A204.1 (cell line): ENCODE measurements around the gene RALGPS2.

ENCODE experiments used
- FAIRE-seq: peaks from 2 replicates; lab custom pipeline; 2012; peaks lifted over from hg19 to GRCh38; lab: Jason Lieb, UNC

RALGPS2 gene

DNA sequence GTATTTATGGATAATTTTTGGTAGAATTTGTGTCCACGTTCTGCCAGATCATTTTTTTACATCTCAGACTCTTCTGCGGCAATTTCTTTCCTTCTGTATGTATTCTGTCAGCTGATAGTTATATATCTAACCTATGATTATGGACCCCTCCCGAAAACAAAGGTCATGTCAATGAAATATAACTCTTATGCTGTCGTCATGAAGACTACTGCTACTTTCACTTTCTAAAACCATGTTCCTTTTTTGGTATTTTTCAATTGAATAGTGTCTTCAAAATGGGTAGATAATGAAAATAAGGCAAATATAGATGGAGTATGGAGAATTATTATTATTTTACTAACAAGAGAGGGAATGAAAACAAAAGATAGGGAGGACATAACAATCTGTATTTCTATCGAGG is 142.6 kb downstream of the RALGPS2 start:
- FAIRE-seq, result peak; percentile 76

DNA sequence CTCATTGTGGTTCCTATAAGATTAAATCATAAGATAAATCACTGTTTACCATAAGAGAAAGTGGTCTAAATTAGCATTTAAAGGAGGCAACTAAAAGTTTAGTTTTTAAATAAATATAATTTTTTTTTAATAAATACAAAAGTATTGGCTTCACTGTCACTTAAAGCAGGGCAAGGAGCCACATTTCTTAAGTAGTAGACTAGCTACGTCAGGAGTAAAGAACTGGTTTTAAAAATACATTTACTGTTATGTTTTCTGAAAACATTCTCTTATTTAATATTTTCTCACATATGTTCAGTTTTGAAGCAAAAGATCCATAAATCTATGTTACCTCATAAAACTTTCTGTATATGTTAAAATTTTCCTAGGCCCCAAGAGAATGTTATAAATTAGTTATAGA is 143.7 kb downstream of the RALGPS2 start:
- FAIRE-seq, result peak; percentile 52

GRCh38 chr1:178869119-178869697 is 144.2 kb downstream of the RALGPS2 start:
- no peak for FAIRE-seq

DNA sequence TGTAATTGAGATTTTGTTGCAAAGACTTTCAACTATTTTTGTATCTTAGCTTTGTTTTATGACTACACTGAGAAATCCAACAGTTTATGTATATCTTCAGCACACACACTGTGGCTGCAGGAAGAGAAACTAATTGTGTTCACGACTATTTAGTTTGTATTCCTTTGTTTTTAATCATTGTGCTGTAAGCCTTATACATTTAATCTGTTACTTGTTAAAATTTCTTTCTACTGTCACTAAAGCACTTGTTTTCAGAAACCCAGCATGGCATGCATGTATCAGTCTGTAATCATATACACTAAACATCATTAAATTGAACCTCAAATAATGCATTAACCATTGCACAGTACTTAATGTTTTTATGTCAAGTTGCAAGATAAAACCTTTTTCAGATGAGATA is 145.2 kb downstream of the RALGPS2 start:
- FAIRE-seq, result no peak

DNA sequence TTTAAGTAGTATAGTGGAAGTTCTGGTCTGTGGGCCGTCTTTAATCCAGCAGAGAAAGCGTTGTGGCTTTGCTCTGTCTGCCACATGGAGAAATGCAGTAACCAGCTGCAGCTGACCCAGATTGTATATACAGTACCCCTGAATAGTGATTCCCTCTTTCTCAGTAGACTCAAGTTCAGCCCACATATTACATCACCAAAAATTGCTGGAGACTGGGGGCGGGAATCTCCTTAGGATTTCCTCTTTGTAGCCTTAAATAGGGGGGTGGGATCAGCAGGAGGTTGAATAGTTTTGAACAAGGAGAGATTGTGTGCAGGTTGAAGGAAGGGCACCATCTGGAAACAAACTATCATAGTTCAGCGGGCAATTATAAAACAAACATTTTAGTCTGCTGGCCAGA is 145.9 kb downstream of the RALGPS2 start, which contains the start of gene ANGPTL1:
Gene ANGPTL1, minus strand, starts transcription at position 134 of the 400 bp plus-strand sequence. CDS start 5,301 bp downstream, outside the sequence.
- FAIRE-seq, result no peak

DNA sequence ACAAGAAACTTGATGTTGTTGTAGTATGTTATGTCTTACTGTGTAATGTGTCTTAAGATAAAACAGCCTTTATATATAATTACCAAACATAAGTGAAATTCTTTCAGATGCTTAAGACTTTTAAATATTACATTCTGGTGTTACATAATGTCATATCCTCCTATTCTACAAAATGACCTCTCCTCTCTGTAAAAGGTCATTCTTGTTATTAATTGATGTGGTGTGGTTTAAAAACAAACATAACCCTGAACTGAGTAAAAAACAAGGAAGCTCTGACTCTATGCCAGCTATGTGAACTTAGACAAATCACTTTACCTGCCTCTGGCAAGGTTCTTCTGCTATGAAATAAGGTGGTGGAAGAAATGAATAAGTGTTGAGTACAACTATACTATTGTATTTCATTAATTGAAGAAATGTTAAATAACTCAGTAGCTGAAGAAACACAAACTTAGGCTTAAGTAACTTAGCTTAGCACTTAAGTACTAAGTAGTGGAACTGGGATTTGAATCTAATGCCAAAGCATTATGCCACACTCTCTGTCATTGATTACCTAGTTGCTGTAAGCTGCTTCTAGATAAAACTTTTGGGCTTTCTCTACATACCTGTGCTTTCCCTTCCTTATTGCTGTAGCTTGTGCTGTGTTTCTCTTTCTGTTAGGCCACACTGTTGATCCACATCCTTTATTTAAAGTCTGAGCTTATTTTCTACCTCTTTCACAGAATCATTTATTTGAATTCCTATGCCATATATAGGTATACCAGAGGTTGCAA is 146.7 kb downstream of the RALGPS2 start:
- FAIRE-seq, result no peak

GRCh38 chr1:178874966-178875365 is 149.9 kb downstream of the RALGPS2 start:
- no peak for FAIRE-seq

- FAIRE-seq, result no peak
These were observed 150.9 kb downstream of the RALGPS2 start for GRCh38 chr1:178875936-178876335.

DNA sequence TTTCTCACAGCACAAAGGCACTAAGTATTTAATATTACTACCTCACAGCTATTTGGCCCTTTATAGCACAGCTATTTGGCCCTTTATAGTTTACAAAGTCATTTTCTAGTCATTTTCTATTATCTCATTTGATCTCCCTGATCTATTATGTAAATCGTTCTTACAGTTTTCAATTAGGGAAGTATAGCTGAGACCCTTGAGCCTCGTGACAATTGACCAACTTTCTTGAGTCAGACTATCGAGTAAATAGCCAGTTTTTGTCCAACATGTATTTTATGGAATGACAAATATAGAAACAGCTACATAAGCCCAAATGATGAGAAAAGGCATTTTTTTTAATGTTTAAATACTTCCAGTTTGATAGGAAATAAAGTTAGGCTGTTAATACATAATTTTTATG is 152.9 kb downstream of the RALGPS2 start:
- no peak for FAIRE-seq

GRCh38 chr1:178881950-178882349 is 156.9 kb downstream of the RALGPS2 start:
- FAIRE-seq, result no peak

DNA sequence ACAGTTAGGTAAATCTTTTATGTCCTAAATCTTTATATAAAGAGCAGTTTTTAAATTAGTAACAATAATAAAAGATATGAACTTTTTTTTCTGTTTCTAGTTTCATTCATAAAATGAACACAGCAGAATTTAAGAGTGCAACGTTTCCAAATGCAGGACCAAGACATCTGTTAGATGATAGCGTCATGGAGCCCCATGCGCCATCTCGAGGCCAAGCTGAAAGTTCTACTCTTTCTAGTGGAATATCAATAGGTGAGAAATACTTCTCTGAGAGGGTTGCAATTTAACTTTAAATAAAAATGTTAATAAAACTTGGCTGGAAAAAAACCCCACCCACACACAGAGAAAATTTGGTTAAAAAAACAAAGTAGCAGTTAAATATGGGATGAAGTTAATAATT is 160.8 kb downstream of the RALGPS2 start:
- no peak for FAIRE-seq

DNA sequence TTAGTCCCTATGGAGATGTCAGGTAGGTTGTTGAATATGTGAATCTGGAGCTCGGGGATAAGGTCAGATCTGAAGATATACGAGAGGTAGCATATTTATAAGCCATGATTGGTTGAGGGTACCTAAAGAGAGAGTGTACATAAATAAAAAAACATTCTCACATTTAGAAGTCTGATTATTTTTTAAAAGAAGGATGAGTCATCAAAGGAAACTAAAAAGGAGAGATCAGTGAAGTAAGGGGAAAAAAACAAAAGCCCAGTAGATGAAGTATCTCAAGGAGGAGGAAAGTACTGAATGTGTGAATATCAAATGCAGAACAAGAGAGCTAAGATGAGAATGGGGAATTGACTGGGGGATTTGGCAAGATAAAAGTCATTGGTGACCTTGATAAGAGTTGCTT is 161.5 kb downstream of the RALGPS2 start:
- FAIRE-seq, result no peak

- FAIRE-seq, result no peak
These were observed 170.9 kb downstream of the RALGPS2 start for GRCh38 chr1:178895928-178896327.

- FAIRE-seq, result no peak
These were observed 173.4 kb downstream of the RALGPS2 start for GRCh38 chr1:178898401-178898800.

DNA sequence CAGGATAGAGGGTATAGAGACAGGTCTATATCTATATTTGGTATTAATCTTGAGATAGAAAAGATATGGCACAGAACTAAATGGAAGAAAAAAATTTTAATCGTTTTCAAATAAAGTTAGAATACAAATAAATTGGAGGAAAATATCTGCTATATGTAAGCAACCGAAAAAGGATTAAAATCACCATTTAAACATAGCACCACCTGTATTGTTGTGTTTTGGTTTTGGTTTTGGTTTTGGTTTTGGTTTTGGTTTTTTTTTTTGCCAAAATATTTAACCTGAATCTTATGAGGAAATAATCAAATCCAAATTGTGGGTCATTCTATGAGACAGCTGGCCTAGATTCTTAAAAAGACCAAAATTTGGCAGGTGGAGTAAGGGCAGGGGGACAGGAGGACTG is 174.4 kb downstream of the RALGPS2 start:
- peak; percentile 41 for FAIRE-seq

DNA sequence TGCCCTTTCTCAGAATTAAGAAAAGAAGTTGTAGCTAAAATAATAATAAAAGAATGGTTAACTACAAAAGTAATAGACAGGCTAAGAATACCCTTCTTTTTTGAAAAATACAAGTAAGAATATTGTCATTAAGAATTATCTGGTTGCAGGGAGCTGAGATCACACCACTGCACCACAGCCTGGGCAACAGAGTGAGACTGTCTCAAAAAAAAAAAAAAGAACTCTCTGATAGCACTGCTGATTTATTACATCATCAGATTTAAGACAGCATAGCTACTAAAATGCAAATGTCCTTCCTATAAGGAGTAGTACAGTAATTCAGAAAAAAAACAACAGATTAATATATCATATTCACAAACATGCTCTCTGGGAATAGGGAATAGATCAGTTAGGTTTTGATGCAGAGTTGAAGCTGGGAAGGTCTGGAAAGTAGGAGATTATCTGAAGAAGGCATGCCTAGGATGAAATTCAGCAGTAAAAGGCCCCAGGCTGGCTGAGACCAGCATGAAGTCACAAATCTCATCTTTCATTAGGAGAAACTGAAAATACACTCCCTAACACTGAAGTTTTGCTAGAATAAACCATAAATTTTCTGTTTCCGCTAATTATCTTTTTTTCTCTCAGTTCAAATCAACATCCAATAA is 176.6 kb downstream of the RALGPS2 start:
- FAIRE-seq, result no peak

GRCh38 chr1:178908358-178908757 is 183.3 kb downstream of the RALGPS2 start:
- FAIRE-seq, result no peak

GRCh38 chr1:178910023-178910422 is 185.0 kb downstream of the RALGPS2 start:
- no peak for FAIRE-seq

- FAIRE-seq, result no peak
These were observed 187.6 kb downstream of the RALGPS2 start for GRCh38 chr1:178912597-178912996.

GRCh38 chr1:178916448-178917174 is 191.6 kb downstream of the RALGPS2 start:
- no peak for FAIRE-seq

- no peak for FAIRE-seq
These were observed 193.3 kb downstream of the RALGPS2 start for GRCh38 chr1:178918308-178918707.

- no peak for FAIRE-seq
These were observed 193.9 kb downstream of the RALGPS2 start for GRCh38 chr1:178918955-178919354.

- no peak for FAIRE-seq
These were observed 194.5 kb downstream of the RALGPS2 start for GRCh38 chr1:178919581-178919980.
